OCI-LY7 (cell line): ENCODE measurements around the gene COL20A1. TPM values are rescaled to one million over a fixed set of nuclear protein-coding genes. Genes with fewer than 3 reads are reported as not detected.

ENCODE experiments used
- BruUV-seq: library from RNA; stranded (reverse); fragments of 400-500 nt; replicated peaks from 2 replicates; lab custom pipeline; 2021; lab: Mats Ljungman, UMichigan
- CTCF ChIA-PET: fragments of 300-600 bp; sonication (Branson Sonifier 250); formaldehyde crosslinking; loops from one replicate; lab custom pipeline; 2022; ENCODE audit warnings: antibody characterized with exemption; ENCODE audit not compliant: unreplicated experiment; lab: Charles Lee
- POLR2A ChIA-PET: fragments of 300-600 bp; sonication (Branson Sonifier 250); formaldehyde crosslinking; loops from one replicate; lab custom pipeline; 2022; ENCODE audit warnings: antibody characterized with exemption; lab: Charles Lee
- DNase-seq: peaks from one replicate; pipeline ENCODE4 v3.0.0-alpha.2; 2015; ENCODE audit warnings: low spot score
- H2AFZ ChIP-seq: fragments of 200-600 bp; sonication (generic), shearing (Covaris generic); 2 replicates; pipeline ENCODE4 v1.6.1; 2014; ENCODE audit warnings: mild to moderate bottlenecking, antibody characterized with exemption, low read length, moderate library complexity
- H3K27ac ChIP-seq: fragments of 200-600 bp; sonication (generic); 2 replicates; pipeline ENCODE4 v1.5.1; 2014; ENCODE audit warnings: mixed run types, low read depth, mild to moderate bottlenecking, moderate library complexity, low read length, inconsistent platforms; ENCODE audit not compliant: poor library complexity, severe bottlenecking
- H3K36me3 ChIP-seq: fragments of 200-600 bp; sonication (generic); 2 replicates; pipeline ENCODE4 v1.6.1; 2014; ENCODE audit warnings: mild to moderate bottlenecking, antibody characterized with exemption, low read length, moderate library complexity, mixed read lengths; ENCODE audit not compliant: insufficient read depth
- H3K4me1 ChIP-seq: fragments of 200-600 bp; sonication (generic); 2 replicates; pipeline ENCODE4 v1.5.1; 2014; ENCODE audit warnings: mild to moderate bottlenecking, low read length; ENCODE audit not compliant: insufficient read depth, poor library complexity, severe bottlenecking
- H3K4me2 ChIP-seq: fragments of 200-600 bp; sonication (generic); 2 replicates; pipeline ENCODE4 v1.6.1; 2014; ENCODE audit warnings: mild to moderate bottlenecking, low read length
- H3K4me3 ChIP-seq: fragments of 200-600 bp; sonication (generic); 2 replicates; pipeline ENCODE4 v1.5.1; 2014; ENCODE audit warnings: mild to moderate bottlenecking, low read depth, low read length; ENCODE audit not compliant: poor library complexity, severe bottlenecking
- H3K79me2 ChIP-seq: fragments of 200-600 bp; sonication (generic); 2 replicates; pipeline ENCODE4 v1.6.1; 2016; ENCODE audit warnings: low read depth, mild to moderate bottlenecking, low read length, moderate library complexity, mixed read lengths; ENCODE audit not compliant: insufficient read depth
- H3K9me2 ChIP-seq: fragments of 200-600 bp; sonication (generic); 2 replicates; pipeline ENCODE4 v1.6.1; 2016; ENCODE audit warnings: mild to moderate bottlenecking, low read length, mixed read lengths; ENCODE audit not compliant: insufficient read depth
- H3K9me3 ChIP-seq: fragments of 200-600 bp; sonication (generic); 2 replicates; pipeline ENCODE4 v1.6.1; 2014; ENCODE audit warnings: mild to moderate bottlenecking, mixed run types, low read length, mixed read lengths
- H4K20me1 ChIP-seq: fragments of 200-600 bp; sonication (generic); 2 replicates; pipeline ENCODE4 v1.6.1; 2014; ENCODE audit warnings: mild to moderate bottlenecking, antibody characterized with exemption, low read length, moderate library complexity, mixed read lengths; ENCODE audit not compliant: insufficient read depth
- CTCF ChIP-seq: fragments of 200-600 bp; sonication (generic); conservative IDR thresholded peaks from 2 replicates; pipeline ENCODE4 v1.5.1; 2014; ENCODE audit warnings: mild to moderate bottlenecking, antibody characterized with exemption, low read length, moderate library complexity, mixed read lengths
- EZH2phosphoT487 ChIP-seq: fragments of 200-600 bp; sonication (generic); IDR thresholded peaks from 2 replicates; pipeline ENCODE4 v1.6.1; 2018; ENCODE audit warnings: low read depth, borderline replicate concordance, mild to moderate bottlenecking, mixed run types, antibody characterized with exemption, low read length, moderate library complexity, mixed read lengths
- intact Hi-C: fragments of 100-400 bp; cut with micrococcal nuclease; formaldehyde crosslinking; loops from one replicate; pipeline ENCODE4 v1.10.0; 2022; ENCODE audit not compliant: unreplicated experiment
- total RNA-seq, 2 experiments: library from RNA; depleted of rRNA in 1 of 2; stranded (reverse); fragments of >200 nt in 1 of 2; shearing (Covaris generic) in 1 of 2; gene quantifications; 2 replicates each; pipeline ENCODE4 v1.2.3, GENCODE V29; 2014 to 2022

Gene COL20A1
- total RNA-seq, 2 experiments from 2014 or later = 0.15 TPM; not detected in 1

DNA sequence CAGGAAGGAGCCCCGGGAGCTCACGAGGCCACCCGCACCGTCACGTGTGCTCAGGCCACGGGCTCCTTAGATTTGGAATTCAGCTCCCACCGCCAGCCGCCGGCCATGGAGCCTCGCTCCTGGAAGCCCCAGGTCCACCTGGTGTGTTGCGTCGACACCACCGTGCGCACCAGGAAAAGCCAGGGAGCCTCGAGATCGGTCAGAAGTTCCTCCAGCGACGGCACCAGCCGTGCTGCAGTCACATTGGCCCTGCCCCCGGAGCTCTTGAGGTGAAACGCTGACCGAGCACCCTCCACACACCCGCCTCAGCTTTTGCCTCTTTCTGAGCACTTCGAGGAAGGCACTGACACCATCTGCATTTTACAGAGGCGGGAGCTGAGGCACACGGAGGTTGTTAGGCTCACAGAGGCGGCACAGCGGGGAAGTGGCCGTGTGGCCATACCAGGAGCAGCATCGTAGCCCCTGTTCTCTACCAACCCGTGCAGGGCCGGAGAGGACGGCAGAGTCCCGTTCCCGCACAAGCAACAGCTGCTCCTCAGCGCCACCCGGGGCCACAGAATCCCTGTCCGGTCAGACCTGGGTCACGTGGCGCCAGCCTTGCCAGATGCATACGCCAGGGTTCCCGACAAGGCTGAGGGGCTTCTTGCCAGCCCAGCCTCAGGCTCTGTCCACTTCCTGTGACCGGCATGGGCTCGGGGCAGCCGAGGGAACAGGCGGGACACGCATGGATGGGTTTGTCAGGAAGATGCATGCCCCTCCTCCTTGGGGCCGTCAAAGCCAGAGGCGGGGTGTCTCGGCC is 46.3 kb upstream of the COL20A1 start:
- Histone ChIP-seq H3K27ac (no peak overlapping the region), H3K4me3 (no peak overlapping the region), H3K9me3 (no peaks in the 10 kb centered on the region), H3K4me2 (no peak overlapping the region), H3K9me2 (no peaks in the 10 kb centered on the region), H3K36me3 (no peaks in the 10 kb centered on the region), H3K79me2 (no peaks in the 10 kb centered on the region), H4K20me1 (no peaks in the 10 kb centered on the region), H2AFZ (no peak overlapping the region), H3K4me1 (no peaks in the 10 kb centered on the region)
- TF ChIP-seq EZH2phosphoT487 = no peak
- no peak for TF ChIP-seq CTCF
- no TSS peak for BruUV-seq
- intact Hi-C loops = no loop called here
- ChIA-PET CTCF (interaction anchor here (0.6 kb wide), 1 partner anchor 22 kb away, joined by 3 read pairs; no protein-coding TSS in a partner anchor), POLR2A (no interaction called here)
- DNase-seq = no peak

GRCh38 chr20:63247671-63248228 is 45.2 kb upstream of the COL20A1 start:
- CTCF ChIA-PET = no interaction called here
- POLR2A ChIA-PET = no interaction called here
- no peaks in the 10 kb centered on the region for H3K9me2 ChIP-seq
- no peaks in the 10 kb centered on the region for H3K79me2 ChIP-seq
- H3K36me3 ChIP-seq = no peaks in the 10 kb centered on the region
- H3K4me1 ChIP-seq = no peaks in the 10 kb centered on the region
- H2AFZ ChIP-seq = no peak overlapping the region
- no peaks in the 10 kb centered on the region for H4K20me1 ChIP-seq
- no peak for DNase-seq
- H3K4me3 ChIP-seq = no peak overlapping the region
- no TSS peak for BruUV-seq
- TF ChIP-seq EZH2phosphoT487 (no peak), CTCF (no peak)
- no peak overlapping the region for H3K27ac ChIP-seq
- intact Hi-C loops = no loop called here
- no peak overlapping the region for H3K4me2 ChIP-seq
- H3K9me3 ChIP-seq = no peaks in the 10 kb centered on the region
